ENCODE results near the gene ZNF444.

DNA sequence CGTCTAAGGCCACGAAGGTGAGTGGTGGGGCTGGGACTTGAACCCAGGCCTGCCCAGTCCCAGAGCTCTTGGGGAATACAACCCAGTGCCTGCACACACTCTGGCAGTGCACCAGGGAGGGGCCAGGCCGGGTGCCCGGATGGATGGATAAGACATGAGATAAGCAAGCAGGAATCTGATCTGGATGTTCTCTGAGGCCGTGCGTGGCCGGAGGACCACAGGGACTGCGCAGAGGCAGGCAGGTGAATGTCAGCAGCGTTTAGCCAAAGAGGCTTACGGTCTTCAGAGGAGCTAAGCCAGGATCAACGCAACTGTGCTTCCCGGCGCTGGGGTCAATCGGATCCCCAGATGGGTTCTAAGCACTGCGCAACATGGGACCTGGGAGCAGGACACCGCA, 21.5 kb upstream of the ZNF444 start:
- TF ChIP-seq, protein P1, sequence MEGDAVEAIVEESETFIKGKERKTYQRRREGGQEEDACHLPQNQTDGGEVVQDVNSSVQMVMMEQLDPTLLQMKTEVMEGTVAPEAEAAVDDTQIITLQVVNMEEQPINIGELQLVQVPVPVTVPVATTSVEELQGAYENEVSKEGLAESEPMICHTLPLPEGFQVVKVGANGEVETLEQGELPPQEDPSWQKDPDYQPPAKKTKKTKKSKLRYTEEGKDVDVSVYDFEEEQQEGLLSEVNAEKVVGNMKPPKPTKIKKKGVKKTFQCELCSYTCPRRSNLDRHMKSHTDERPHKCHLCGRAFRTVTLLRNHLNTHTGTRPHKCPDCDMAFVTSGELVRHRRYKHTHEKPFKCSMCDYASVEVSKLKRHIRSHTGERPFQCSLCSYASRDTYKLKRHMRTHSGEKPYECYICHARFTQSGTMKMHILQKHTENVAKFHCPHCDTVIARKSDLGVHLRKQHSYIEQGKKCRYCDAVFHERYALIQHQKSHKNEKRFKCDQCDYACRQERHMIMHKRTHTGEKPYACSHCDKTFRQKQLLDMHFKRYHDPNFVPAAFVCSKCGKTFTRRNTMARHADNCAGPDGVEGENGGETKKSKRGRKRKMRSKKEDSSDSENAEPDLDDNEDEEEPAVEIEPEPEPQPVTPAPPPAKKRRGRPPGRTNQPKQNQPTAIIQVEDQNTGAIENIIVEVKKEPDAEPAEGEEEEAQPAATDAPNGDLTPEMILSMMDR (IDR thresholded peaks at IDR 0.05; ENCODE audit: insufficient read depth, low read length, poor library complexity, severe bottlenecking) = no peak
- no peak for TF ChIP-seq EZH2phosphoT487 (conservative IDR thresholded peaks at IDR 0.05; ENCODE audit: low read length)

Measured in SU-DHL-6 (cell line).